Measurements from ENCODE around the gene ABCA2. TPM values are rescaled to one million over a fixed set of nuclear protein-coding genes. Genes with fewer than 3 reads are reported as not detected.
A peak's percentile ranks its signal among the peaks of the same experiment; 100 is the strongest.

The ABCA2 gene
- total RNA-seq, 4 donors from 2014 or later: 13.5 to 24.3 (median 19.3) TPM

DNA sequence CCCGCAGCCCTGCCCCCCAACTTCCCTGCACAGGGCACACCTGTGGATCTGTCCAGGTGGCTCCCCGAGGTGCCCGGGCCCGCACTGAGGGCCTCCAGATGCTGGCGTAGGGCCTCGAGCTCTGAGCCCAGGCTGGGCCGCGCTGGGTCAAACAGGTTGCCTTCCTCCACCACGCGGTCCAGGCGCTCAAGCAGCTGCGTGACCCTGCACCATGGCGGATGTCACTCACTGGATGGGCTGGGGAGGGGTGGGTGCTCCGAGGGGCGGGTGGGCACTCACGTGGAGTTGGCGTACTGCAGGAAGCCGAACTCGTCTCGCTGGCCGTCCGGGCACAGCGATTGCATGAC is 5.4 kb downstream of the ABCA2 start:
- TF ChIP-seq, protein P1, sequence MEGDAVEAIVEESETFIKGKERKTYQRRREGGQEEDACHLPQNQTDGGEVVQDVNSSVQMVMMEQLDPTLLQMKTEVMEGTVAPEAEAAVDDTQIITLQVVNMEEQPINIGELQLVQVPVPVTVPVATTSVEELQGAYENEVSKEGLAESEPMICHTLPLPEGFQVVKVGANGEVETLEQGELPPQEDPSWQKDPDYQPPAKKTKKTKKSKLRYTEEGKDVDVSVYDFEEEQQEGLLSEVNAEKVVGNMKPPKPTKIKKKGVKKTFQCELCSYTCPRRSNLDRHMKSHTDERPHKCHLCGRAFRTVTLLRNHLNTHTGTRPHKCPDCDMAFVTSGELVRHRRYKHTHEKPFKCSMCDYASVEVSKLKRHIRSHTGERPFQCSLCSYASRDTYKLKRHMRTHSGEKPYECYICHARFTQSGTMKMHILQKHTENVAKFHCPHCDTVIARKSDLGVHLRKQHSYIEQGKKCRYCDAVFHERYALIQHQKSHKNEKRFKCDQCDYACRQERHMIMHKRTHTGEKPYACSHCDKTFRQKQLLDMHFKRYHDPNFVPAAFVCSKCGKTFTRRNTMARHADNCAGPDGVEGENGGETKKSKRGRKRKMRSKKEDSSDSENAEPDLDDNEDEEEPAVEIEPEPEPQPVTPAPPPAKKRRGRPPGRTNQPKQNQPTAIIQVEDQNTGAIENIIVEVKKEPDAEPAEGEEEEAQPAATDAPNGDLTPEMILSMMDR (IDR thresholded peaks at IDR 0.05): no peak
- TF ChIP-seq EP300 (IDR thresholded peaks at IDR 0.05) (no peak), POLR2A (IDR thresholded peaks at IDR 0.05) (no peak), POLR2AphosphoS5 (IDR thresholded peaks at IDR 0.05) (no peak)
- Histone ChIP-seq H3K27ac (no peak overlapping the region), H3K9me3 (no peaks in the 10 kb centered on the region), H3K4me1 (peaks cover 0 to 26% (median 10%) of the 10 kb centered on the region in 3 donors), H3K36me3 (peaks cover 0 to 40% of the 10 kb centered on the region in 2 donors), H3K4me3 (no peak overlapping the region), H3K27me3 (no peaks in the 10 kb centered on the region)
- no peak for ATAC-seq
- WGBS, 2 donors (ENCODE audit: low coverage in 1 of 2): 100% methylated on average over 2 of the region's 23 CpGs; no CpG with 5 or more reads in 1 of the 2 donors

DNA sequence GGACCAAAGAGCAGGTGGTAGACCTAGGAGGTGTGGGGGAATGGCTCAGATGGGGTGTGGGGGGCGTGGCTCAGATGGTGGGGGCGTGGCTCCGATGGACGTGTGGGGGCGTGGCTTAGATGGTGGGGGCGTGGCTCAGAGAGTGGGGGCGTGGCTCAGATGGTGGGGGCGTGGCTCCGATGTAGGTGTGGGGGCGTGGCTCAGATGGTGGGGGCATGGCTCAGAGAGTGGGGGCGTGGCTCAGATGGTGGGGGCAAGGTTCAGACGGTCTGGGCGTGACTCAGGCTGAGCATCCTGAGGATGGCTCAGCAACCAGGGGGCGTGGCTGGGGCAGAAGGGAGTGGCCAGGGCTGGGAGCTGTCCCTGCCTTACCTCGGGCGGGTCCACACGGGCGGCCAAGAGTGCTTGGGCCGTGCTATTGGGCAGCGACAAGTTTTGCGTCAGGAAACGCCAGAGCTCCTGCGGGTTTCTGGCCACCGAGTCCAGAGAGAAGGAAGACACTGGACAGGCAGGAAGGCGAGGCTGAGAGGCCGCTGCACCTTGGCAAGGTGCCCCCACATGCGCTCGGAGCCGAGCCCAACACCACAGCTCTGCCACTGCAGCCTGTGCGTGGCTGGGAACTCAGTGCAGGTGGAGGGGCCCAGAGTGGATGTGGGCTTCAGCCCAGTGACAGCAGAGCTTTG is 5.9 kb downstream of the ABCA2 start:
- WGBS, 2 donors (ENCODE audit: low coverage in 1 of 2): 81% methylated on average over 8 of the region's 30 CpGs; no CpG with 5 or more reads in 1 of the 2 donors
- H3K27ac ChIP-seq: no peak overlapping the region
- peak; percentile 50 for ATAC-seq

GRCh38 chr9:137021568-137021978 is 6.5 kb downstream of the ABCA2 start:
- Histone ChIP-seq H3K4me3 (no peak overlapping the region), H3K27ac (no peak overlapping the region), H3K4me1 (peaks cover 0 to 16% (median 0%) of the 10 kb centered on the region in 3 donors), H3K36me3 (peaks cover 0 to 50% of the 10 kb centered on the region in 2 donors), H3K27me3 (no peaks in the 10 kb centered on the region), H3K9me3 (no peaks in the 10 kb centered on the region)
- TF ChIP-seq POLR2A (IDR thresholded peaks at IDR 0.05) (no peak), POLR2AphosphoS5 (IDR thresholded peaks at IDR 0.05) (no peak), EP300 (IDR thresholded peaks at IDR 0.05) (no peak)
- TF ChIP-seq, protein P1 (IDR thresholded peaks at IDR 0.05): no peak
- no CpG with 5 or more reads among the region's 6 CpGs for WGBS, 2 donors (ENCODE audit: low coverage in 1 of 2)
- no peak for ATAC-seq

More for the DNA sequence above, 5.9 kb downstream of the ABCA2 start:
- H3K9me3 ChIP-seq: no peaks in the 10 kb centered on the region
- TF ChIP-seq, protein P1 (IDR thresholded peaks at IDR 0.05): no peak
- no peak for TF ChIP-seq POLR2AphosphoS5 (IDR thresholded peaks at IDR 0.05)
- TF ChIP-seq EP300 (IDR thresholded peaks at IDR 0.05): no peak
- TF ChIP-seq POLR2A (IDR thresholded peaks at IDR 0.05): no peak
- H3K4me1 ChIP-seq: peaks cover 0 to 21% (median 5%) of the 10 kb centered on the region in 3 donors
- no peak overlapping the region for H3K4me3 ChIP-seq
- H3K36me3 ChIP-seq: peaks cover 0 to 45% of the 10 kb centered on the region in 2 donors
- H3K27me3 ChIP-seq: no peaks in the 10 kb centered on the region

DNA sequence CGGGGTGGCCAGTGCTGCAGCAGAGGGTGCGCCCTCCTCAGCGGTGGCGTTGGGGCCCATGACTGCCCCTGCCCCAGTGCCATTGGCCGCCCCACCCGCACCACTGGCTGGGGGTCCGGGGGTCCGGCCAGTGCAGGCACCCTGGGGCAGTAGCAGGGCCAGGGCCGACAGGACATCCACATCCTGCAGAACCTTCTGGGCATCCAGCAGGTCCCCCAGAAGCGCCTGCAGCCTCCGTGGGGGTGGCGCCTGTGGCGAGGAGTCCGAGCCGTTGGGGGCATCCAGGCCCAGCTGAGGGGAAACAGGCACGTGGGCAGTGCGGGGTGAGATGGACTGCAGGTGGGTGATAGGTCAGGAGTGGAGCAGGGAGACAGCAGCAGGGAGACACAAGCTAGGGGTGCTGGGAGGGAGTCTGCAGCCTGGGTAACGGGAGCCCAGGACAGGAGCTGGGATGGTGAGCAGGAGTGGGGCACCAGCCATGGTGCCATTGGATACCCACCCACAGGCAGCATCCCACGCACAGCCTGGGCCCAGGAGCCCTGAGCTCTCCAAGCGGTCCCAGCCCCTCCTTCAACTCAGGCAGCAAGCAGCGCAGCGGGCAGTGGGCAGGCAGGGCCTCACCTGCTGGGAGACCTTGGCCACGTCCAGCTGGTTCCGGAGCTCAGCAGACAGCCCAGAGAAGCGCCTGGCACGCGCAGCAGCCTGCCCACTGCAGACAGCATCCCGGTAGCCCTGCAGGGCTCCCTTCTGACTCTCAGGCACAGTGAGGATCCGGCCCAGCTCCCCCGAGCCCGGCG is 7.1 kb downstream of the ABCA2 start:
- no peak for ATAC-seq
- Histone ChIP-seq H3K27me3 (no peaks in the 10 kb centered on the region), H3K9me3 (no peaks in the 10 kb centered on the region), H3K4me3 (no peak overlapping the region), H3K36me3 (peaks cover 0 to 56% of the 10 kb centered on the region in 2 donors), H3K4me1 (peaks cover 0 to 10% (median 0%) of the 10 kb centered on the region in 3 donors), H3K27ac (no peak overlapping the region)
- 98% methylated on average over 8 of the region's 32 CpGs; no CpG with 5 or more reads in 1 of the 2 donors for WGBS, 2 donors (ENCODE audit: low coverage in 1 of 2)
- TF ChIP-seq POLR2AphosphoS5 (IDR thresholded peaks at IDR 0.05): no peak
- no peak for TF ChIP-seq POLR2A (IDR thresholded peaks at IDR 0.05)
- TF ChIP-seq, protein P1 (IDR thresholded peaks at IDR 0.05): no peak
- TF ChIP-seq EP300 (IDR thresholded peaks at IDR 0.05): no peak
